Naive thymus-derived CD8-positive, alpha-beta T cell (primary cell): ENCODE data around the gene LRRC71. TPM values are rescaled to one million over a fixed set of nuclear protein-coding genes. Genes with fewer than 3 reads are reported as not detected.

ENCODE experiments used
- ATAC-seq, 2 donors: fragments of 150-1000 bp; cut with Tn5 transposase in 1 of 2; sonication (Bioruptor Pico), chemical (Tn5 transposase) in 1 of 2; 1 replicate in 1 of 2; 2 replicates in 1 of 2; pipeline ENCODE4 v1.10.0; 2021; ENCODE audit warnings: mild to moderate bottlenecking in 2 of 2, moderate library complexity in 2 of 2
- POLR2A ChIA-PET: fragments of 350-600 bp; sonication (Branson Sonifier 250); formaldehyde crosslinking; loops from one replicate; lab custom pipeline; 2021; ENCODE audit warnings: antibody characterized with exemption; lab: Charles Lee
- DNase-seq, 10 donors: peaks; one replicate each; pipeline versions ENCODE4 v3.0.0 to v3.0.0-alpha.2; 2020 to 2022
- H3K27ac Mint-ChIP-seq, 10 donors: one replicate each; pipeline ENCODE4 v1.8.0; 2020 to 2022; ENCODE audit warnings: mild to moderate bottlenecking in 10 of 10, mixed read lengths in 10 of 10, moderate library complexity in 4 of 10, inconsistent platforms in 1 of 10
- H3K27me3 Mint-ChIP-seq, 5 donors: one replicate each; pipeline ENCODE4 v1.8.0; 2021 to 2022; ENCODE audit warnings: mixed read lengths in 5 of 5
- H3K36me3 Mint-ChIP-seq, 3 donors: one replicate each; pipeline ENCODE4 v1.8.0; 2020 to 2022; ENCODE audit warnings: mixed read lengths in 3 of 3, mild to moderate bottlenecking in 2 of 3, inconsistent platforms in 1 of 3
- H3K4me1 Mint-ChIP-seq, 4 donors: one replicate each; pipeline ENCODE4 v1.8.0; 2021 to 2022; ENCODE audit warnings: mixed read lengths in 4 of 4
- H3K4me3 Mint-ChIP-seq, 10 donors: one replicate each; pipeline ENCODE4 v1.8.0; 2020 to 2022; ENCODE audit warnings: mild to moderate bottlenecking in 10 of 10, mixed read lengths in 10 of 10, moderate library complexity in 6 of 10, inconsistent platforms in 1 of 10
- H3K9me3 Mint-ChIP-seq, 9 donors: one replicate each; pipeline ENCODE4 v1.8.0; 2020 to 2022; ENCODE audit warnings: mixed read lengths in 9 of 9, mild to moderate bottlenecking in 3 of 9, inconsistent platforms in 1 of 9, moderate library complexity in 1 of 9
- polyA plus RNA-seq, 3 donors: library from polyadenylated mRNA; unstranded; fragments of 300-500 nt; fragmentation: Illumina TruSeq; gene quantifications; one replicate each; pipeline ENCODE4 v1.2.3, GENCODE V29; 2021
- total RNA-seq, 8 experiments: library from RNA in 2 of 8; stranded (reverse) in 2 of 8; gene quantifications; one replicate each; pipeline ENCODE4 v1.2.3 and lab custom pipeline; 2021 to 2026

LRRC71 gene
- total RNA-seq (not detected), polyA plus RNA-seq (not detected), total RNA-seq (lab: John Stamatoyannopoulos, UW) (0 to 0.09 (median 0) reads per million in 6 experiments)

- Mint-ChIP-seq H3K27me3 (peaks cover 50 to 90% (median 60%) of the 10 kb centered on the region in 5 donors), H3K4me1 (peaks cover 11 to 18% (median 15%) of the 10 kb centered on the region in 4 donors), H3K27ac (peak within 1 kb of the TSS in 1 of 10 donors; percentile 73), H3K4me3 (peak within 1 kb of the TSS in 5 of 10 donors; percentile 5 to 43 (median 9)), H3K36me3 (peaks cover 0 to 3% (median 0%) of the 10 kb centered on the region in 3 donors), H3K9me3 (peaks cover 0 to 2% (median 0%) of the 10 kb centered on the region in 9 donors)
- peak; percentile 85 to 86 for ATAC-seq
- POLR2A ChIA-PET = no interaction called here
- DNase-seq = peak in 8 of 10 donors; percentile 35 to 70 (median 54)
Measured at GRCh38 chr1:156920233-156921052, at the start of gene LRRC71. Gene LRRC71 (plus strand): TSS chr1:156920632. CDS start chr1:156920804, 172 bp downstream.

- Mint-ChIP-seq H3K27ac (no peak overlapping the region), H3K4me3 (no peak overlapping the region), H3K27me3 (peaks cover 7 to 36% (median 19%) of the 10 kb centered on the region in 5 donors), H3K4me1 (no peaks in the 10 kb centered on the region), H3K36me3 (no peaks in the 10 kb centered on the region), H3K9me3 (no peaks in the 10 kb centered on the region)
- ATAC-seq = no peak
- POLR2A ChIA-PET = no interaction called here
- DNase-seq = no peak
Measured at GRCh38 chr1:156873659-156874058, 46.8 kb upstream of the LRRC71 start.

GRCh38 chr1:156874142-156874541, 46.3 kb upstream of the LRRC71 start:
- POLR2A ChIA-PET = no interaction called here
- H3K36me3 Mint-ChIP-seq = no peaks in the 10 kb centered on the region
- H3K4me1 Mint-ChIP-seq = no peaks in the 10 kb centered on the region
- H3K4me3 Mint-ChIP-seq = no peak overlapping the region
- ATAC-seq (no peak), DNase-seq (no peak)
- H3K27me3 Mint-ChIP-seq = peaks cover 7 to 35% (median 19%) of the 10 kb centered on the region in 5 donors
- H3K27ac Mint-ChIP-seq = no peak overlapping the region
- no peaks in the 10 kb centered on the region for H3K9me3 Mint-ChIP-seq

GRCh38 chr1:156874572-156875340, 45.7 kb upstream of the LRRC71 start:
- POLR2A ChIA-PET = no interaction called here
- ATAC-seq (no peak), DNase-seq (no peak)
- Mint-ChIP-seq H3K4me3 (no peak overlapping the region), H3K27ac (peak overlapping the region in 2 of 10 donors; percentile 1), H3K36me3 (no peaks in the 10 kb centered on the region), H3K9me3 (no peaks in the 10 kb centered on the region), H3K4me1 (no peaks in the 10 kb centered on the region), H3K27me3 (peaks cover 7 to 28% (median 19%) of the 10 kb centered on the region in 5 donors)

- Mint-ChIP-seq H3K36me3 (no peaks in the 10 kb centered on the region), H3K27ac (peak overlapping the region in 1 of 10 donors; percentile 1), H3K4me3 (no peak overlapping the region), H3K27me3 (peaks cover 9 to 28% (median 19%) of the 10 kb centered on the region in 5 donors), H3K4me1 (no peaks in the 10 kb centered on the region), H3K9me3 (no peaks in the 10 kb centered on the region)
- POLR2A ChIA-PET = no interaction called here
- no peak for DNase-seq
- no peak for ATAC-seq
Measured at GRCh38 chr1:156875341-156875615, 45.2 kb upstream of the LRRC71 start.

- POLR2A ChIA-PET = no interaction called here
- ATAC-seq (no peak), DNase-seq (no peak)
- H3K36me3 Mint-ChIP-seq = no peaks in the 10 kb centered on the region
- peaks cover 11 to 38% (median 23%) of the 10 kb centered on the region in 5 donors for H3K27me3 Mint-ChIP-seq
- no peak overlapping the region for H3K27ac Mint-ChIP-seq
- H3K4me3 Mint-ChIP-seq = no peak overlapping the region
- H3K4me1 Mint-ChIP-seq = no peaks in the 10 kb centered on the region
- no peaks in the 10 kb centered on the region for H3K9me3 Mint-ChIP-seq
Measured at GRCh38 chr1:156876281-156876680, 44.2 kb upstream of the LRRC71 start.

GRCh38 chr1:156877433-156878170, 42.8 kb upstream of the LRRC71 start:
- DNase-seq (no peak), ATAC-seq (no peak)
- Mint-ChIP-seq H3K4me3 (no peak overlapping the region), H3K9me3 (no peaks in the 10 kb centered on the region), H3K27ac (no peak overlapping the region), H3K4me1 (no peaks in the 10 kb centered on the region), H3K27me3 (peaks cover 11 to 51% (median 29%) of the 10 kb centered on the region in 5 donors), H3K36me3 (no peaks in the 10 kb centered on the region)
- POLR2A ChIA-PET = no interaction called here

GRCh38 chr1:156879876-156880275, 40.6 kb upstream of the LRRC71 start:
- no peak for ATAC-seq
- no peak overlapping the region for H3K4me3 Mint-ChIP-seq
- no peak for DNase-seq
- no peaks in the 10 kb centered on the region for H3K36me3 Mint-ChIP-seq
- peaks cover 11 to 64% (median 35%) of the 10 kb centered on the region in 5 donors for H3K27me3 Mint-ChIP-seq
- H3K9me3 Mint-ChIP-seq = no peaks in the 10 kb centered on the region
- peaks cover 0 to 3% (median 0%) of the 10 kb centered on the region in 4 donors for H3K4me1 Mint-ChIP-seq
- POLR2A ChIA-PET = no interaction called here
- no peak overlapping the region for H3K27ac Mint-ChIP-seq

- H3K4me1 Mint-ChIP-seq = peaks cover 0 to 3% (median 0%) of the 10 kb centered on the region in 4 donors
- ATAC-seq (no peak), DNase-seq (no peak)
- no peaks in the 10 kb centered on the region for H3K36me3 Mint-ChIP-seq
- H3K4me3 Mint-ChIP-seq = no peak overlapping the region
- H3K27ac Mint-ChIP-seq = no peak overlapping the region
- POLR2A ChIA-PET = no interaction called here
- H3K9me3 Mint-ChIP-seq = no peaks in the 10 kb centered on the region
- peaks cover 11 to 60% (median 33%) of the 10 kb centered on the region in 5 donors for H3K27me3 Mint-ChIP-seq
Measured at GRCh38 chr1:156880473-156880872, 40.0 kb upstream of the LRRC71 start.

GRCh38 chr1:156881101-156881500, 39.3 kb upstream of the LRRC71 start:
- POLR2A ChIA-PET = no interaction called here
- Mint-ChIP-seq H3K4me3 (no peak overlapping the region), H3K27me3 (peaks cover 11 to 66% (median 33%) of the 10 kb centered on the region in 5 donors), H3K36me3 (no peaks in the 10 kb centered on the region), H3K27ac (no peak overlapping the region), H3K9me3 (no peaks in the 10 kb centered on the region), H3K4me1 (peaks cover 0 to 3% (median 0%) of the 10 kb centered on the region in 4 donors)
- ATAC-seq (no peak), DNase-seq (no peak)

GRCh38 chr1:156881663-156882062, 38.8 kb upstream of the LRRC71 start:
- ATAC-seq (no peak), DNase-seq (no peak)
- Mint-ChIP-seq H3K4me3 (no peak overlapping the region), H3K4me1 (peaks cover 0 to 3% (median 0%) of the 10 kb centered on the region in 4 donors), H3K27me3 (peaks cover 10 to 72% (median 35%) of the 10 kb centered on the region in 5 donors), H3K36me3 (no peaks in the 10 kb centered on the region), H3K27ac (no peak overlapping the region), H3K9me3 (no peaks in the 10 kb centered on the region)
- POLR2A ChIA-PET = no interaction called here

GRCh38 chr1:156882543-156882942, 37.9 kb upstream of the LRRC71 start:
- DNase-seq = no peak
- H3K4me3 Mint-ChIP-seq = no peak overlapping the region
- no peak for ATAC-seq
- POLR2A ChIA-PET = no interaction called here
- H3K36me3 Mint-ChIP-seq = no peaks in the 10 kb centered on the region
- H3K27ac Mint-ChIP-seq = no peak overlapping the region
- peaks cover 0 to 3% (median 0%) of the 10 kb centered on the region in 4 donors for H3K4me1 Mint-ChIP-seq
- H3K9me3 Mint-ChIP-seq = no peaks in the 10 kb centered on the region
- H3K27me3 Mint-ChIP-seq = peaks cover 10 to 79% (median 36%) of the 10 kb centered on the region in 5 donors
